KMS-11 (cell line): ENCODE measurements around the gene ATG13.

Experiments used
- H2AFZ ChIP-seq: fragments of 200-600 bp; sonication (generic); 2 replicates; pipeline ENCODE4 v1.6.1; 2016; ENCODE audit warnings: antibody characterized with exemption, mixed run types, low read depth
- H3K27ac ChIP-seq: fragments of 200-600 bp; sonication (generic); 2 replicates; pipeline ENCODE4 v1.6.1; 2016; ENCODE audit warnings: mild to moderate bottlenecking, mixed run types
- H3K27me3 ChIP-seq: fragments of 200-600 bp; sonication (generic); 2 replicates; pipeline ENCODE4 v1.6.1; 2017; ENCODE audit warnings: mild to moderate bottlenecking, low read depth, mixed run types, moderate library complexity; ENCODE audit not compliant: insufficient read depth
- H3K36me3 ChIP-seq: fragments of 200-600 bp; sonication (generic); 2 replicates; pipeline ENCODE4 v1.6.1; 2017; ENCODE audit warnings: mild to moderate bottlenecking, mixed run types; ENCODE audit not compliant: insufficient read depth
- H3K4me1 ChIP-seq: fragments of 200-600 bp; sonication (generic); 2 replicates; pipeline ENCODE4 v1.6.1; 2016; ENCODE audit warnings: mild to moderate bottlenecking, low read depth, mixed run types; ENCODE audit not compliant: poor library complexity, severe bottlenecking
- H3K4me2 ChIP-seq: fragments of 200-600 bp; sonication (generic); 2 replicates; pipeline ENCODE4 v1.7.0; 2016; ENCODE audit warnings: mild to moderate bottlenecking, mixed run types
- H3K4me3 ChIP-seq: fragments of 200-600 bp; sonication (generic); IDR thresholded peaks from 2 replicates; pipeline ENCODE4 v1.6.1; 2017; ENCODE audit warnings: low read depth, low read length, mixed read lengths; ENCODE audit not compliant: insufficient read depth
- H3K79me2 ChIP-seq: fragments of 200-600 bp; sonication (generic); 2 replicates; pipeline ENCODE4 v1.6.1; 2016; ENCODE audit warnings: low read depth, mixed run types; ENCODE audit not compliant: insufficient read depth
- H3K9ac ChIP-seq: fragments of 200-600 bp; sonication (generic); 2 replicates; pipeline ENCODE4 v1.6.1; 2016; ENCODE audit warnings: mild to moderate bottlenecking, mixed run types
- H4K20me1 ChIP-seq: fragments of 200-600 bp; sonication (generic); 2 replicates; pipeline ENCODE4 v1.6.1; 2016; ENCODE audit warnings: mild to moderate bottlenecking, mixed run types; ENCODE audit not compliant: insufficient read depth
- TF ChIP-seq, protein P1 (sequence below): fragments of 200-600 bp; sonication (generic); conservative IDR thresholded peaks from 2 replicates; pipeline ENCODE4 v1.6.1; 2017; ENCODE audit warnings: low read depth, mild to moderate bottlenecking, antibody characterized with exemption, low read length, moderate library complexity, mixed read lengths

The ATG13 gene

GRCh38 chr11:46722566-46723358, 105.4 kb downstream of the ATG13 start:
- peaks cover 4% of the 10 kb centered on the region for H3K4me1 ChIP-seq
- no peak overlapping the region for H3K4me3 ChIP-seq
- no peaks in the 10 kb centered on the region for H4K20me1 ChIP-seq
- H3K4me2 ChIP-seq, result no peak overlapping the region
- no peaks in the 10 kb centered on the region for H3K36me3 ChIP-seq
- no peaks in the 10 kb centered on the region for H3K79me2 ChIP-seq
- no peak overlapping the region for H2AFZ ChIP-seq
- H3K27ac ChIP-seq, result no peak overlapping the region
- no peaks in the 10 kb centered on the region for H3K27me3 ChIP-seq
- no peak overlapping the region for H3K9ac ChIP-seq
- TF ChIP-seq, protein P1, sequence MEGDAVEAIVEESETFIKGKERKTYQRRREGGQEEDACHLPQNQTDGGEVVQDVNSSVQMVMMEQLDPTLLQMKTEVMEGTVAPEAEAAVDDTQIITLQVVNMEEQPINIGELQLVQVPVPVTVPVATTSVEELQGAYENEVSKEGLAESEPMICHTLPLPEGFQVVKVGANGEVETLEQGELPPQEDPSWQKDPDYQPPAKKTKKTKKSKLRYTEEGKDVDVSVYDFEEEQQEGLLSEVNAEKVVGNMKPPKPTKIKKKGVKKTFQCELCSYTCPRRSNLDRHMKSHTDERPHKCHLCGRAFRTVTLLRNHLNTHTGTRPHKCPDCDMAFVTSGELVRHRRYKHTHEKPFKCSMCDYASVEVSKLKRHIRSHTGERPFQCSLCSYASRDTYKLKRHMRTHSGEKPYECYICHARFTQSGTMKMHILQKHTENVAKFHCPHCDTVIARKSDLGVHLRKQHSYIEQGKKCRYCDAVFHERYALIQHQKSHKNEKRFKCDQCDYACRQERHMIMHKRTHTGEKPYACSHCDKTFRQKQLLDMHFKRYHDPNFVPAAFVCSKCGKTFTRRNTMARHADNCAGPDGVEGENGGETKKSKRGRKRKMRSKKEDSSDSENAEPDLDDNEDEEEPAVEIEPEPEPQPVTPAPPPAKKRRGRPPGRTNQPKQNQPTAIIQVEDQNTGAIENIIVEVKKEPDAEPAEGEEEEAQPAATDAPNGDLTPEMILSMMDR, result no peak

GRCh38 chr11:46723359-46723680, 106.0 kb downstream of the ATG13 start:
- Histone ChIP-seq H3K4me2 (no peak overlapping the region), H3K4me3 (no peak overlapping the region)

DNA sequence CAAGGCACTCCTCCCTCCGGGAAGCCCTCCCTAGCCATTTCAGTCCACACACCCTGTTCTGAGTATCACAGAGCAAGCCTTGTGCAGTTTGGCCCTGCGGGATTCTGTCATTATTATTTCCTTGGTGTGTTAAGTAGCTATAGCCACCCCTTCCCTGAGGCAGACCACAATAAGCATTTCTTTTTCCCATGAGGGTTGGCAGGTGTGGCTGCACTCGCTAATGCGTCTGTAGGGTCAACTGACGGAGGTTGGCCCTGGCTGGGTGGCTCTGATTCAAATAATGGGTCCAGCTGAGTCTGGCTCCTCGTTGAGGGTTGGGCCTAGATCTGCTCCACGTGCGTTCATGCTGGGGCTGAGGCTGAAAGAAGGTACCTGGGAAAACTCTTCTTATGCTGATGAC, 106.7 kb downstream of the ATG13 start:
- no peaks in the 10 kb centered on the region for H4K20me1 ChIP-seq
- H3K9ac ChIP-seq, result no peak overlapping the region
- H3K36me3 ChIP-seq, result no peaks in the 10 kb centered on the region
- H3K27ac ChIP-seq, result no peak overlapping the region
- H3K4me3 ChIP-seq, result no peak overlapping the region
- H3K79me2 ChIP-seq, result no peaks in the 10 kb centered on the region
- TF ChIP-seq, protein P1, result no peak
- no peaks in the 10 kb centered on the region for H3K4me1 ChIP-seq
- no peak overlapping the region for H3K4me2 ChIP-seq
- H3K27me3 ChIP-seq, result no peaks in the 10 kb centered on the region
- H2AFZ ChIP-seq, result no peak overlapping the region

More at GRCh38 chr11:46723359-46723680, 106.0 kb downstream of the ATG13 start:
- Histone ChIP-seq H4K20me1 (no peaks in the 10 kb centered on the region), H3K4me1 (no peaks in the 10 kb centered on the region), H3K9ac (no peak overlapping the region), H3K27ac (no peak overlapping the region), H3K27me3 (no peaks in the 10 kb centered on the region), H2AFZ (no peak overlapping the region), H3K36me3 (no peaks in the 10 kb centered on the region), H3K79me2 (no peaks in the 10 kb centered on the region)
- TF ChIP-seq, protein P1, result no peak
